Coronary artery (tissue), 2 donors: Measurements from ENCODE around the gene HOXC9.

Experiments
- DNase-seq: peaks from one replicate; pipeline ENCODE4 v3.0.0-alpha.2; 2017; ENCODE audit warnings: low spot score
- H3K27ac ChIP-seq, 2 donors: fragments of 200-600 bp; sonication (generic); one replicate each; pipeline ENCODE4 v1.5.1; 2016 to 2019
- H3K4me3 ChIP-seq: fragments of 200-600 bp; sonication (generic); 2 replicates; pipeline ENCODE4 v1.5.1; 2016; ENCODE audit warnings: mild to moderate bottlenecking, moderate library complexity
- CTCF ChIP-seq: fragments of 200-600 bp; sonication (generic); IDR thresholded peaks from one replicate; pipeline ENCODE4 v1.5.1; 2019; ENCODE audit warnings: antibody characterized with exemption

The HOXC9 gene

GRCh38 chr12:53973236-53974042 is 26.5 kb upstream of the HOXC9 start:
- DNase-seq, result no peak
- Histone ChIP-seq H3K4me3 (peak overlapping the region; percentile 63), H3K27ac (no peak overlapping the region)
- no peak for TF ChIP-seq CTCF

DNA sequence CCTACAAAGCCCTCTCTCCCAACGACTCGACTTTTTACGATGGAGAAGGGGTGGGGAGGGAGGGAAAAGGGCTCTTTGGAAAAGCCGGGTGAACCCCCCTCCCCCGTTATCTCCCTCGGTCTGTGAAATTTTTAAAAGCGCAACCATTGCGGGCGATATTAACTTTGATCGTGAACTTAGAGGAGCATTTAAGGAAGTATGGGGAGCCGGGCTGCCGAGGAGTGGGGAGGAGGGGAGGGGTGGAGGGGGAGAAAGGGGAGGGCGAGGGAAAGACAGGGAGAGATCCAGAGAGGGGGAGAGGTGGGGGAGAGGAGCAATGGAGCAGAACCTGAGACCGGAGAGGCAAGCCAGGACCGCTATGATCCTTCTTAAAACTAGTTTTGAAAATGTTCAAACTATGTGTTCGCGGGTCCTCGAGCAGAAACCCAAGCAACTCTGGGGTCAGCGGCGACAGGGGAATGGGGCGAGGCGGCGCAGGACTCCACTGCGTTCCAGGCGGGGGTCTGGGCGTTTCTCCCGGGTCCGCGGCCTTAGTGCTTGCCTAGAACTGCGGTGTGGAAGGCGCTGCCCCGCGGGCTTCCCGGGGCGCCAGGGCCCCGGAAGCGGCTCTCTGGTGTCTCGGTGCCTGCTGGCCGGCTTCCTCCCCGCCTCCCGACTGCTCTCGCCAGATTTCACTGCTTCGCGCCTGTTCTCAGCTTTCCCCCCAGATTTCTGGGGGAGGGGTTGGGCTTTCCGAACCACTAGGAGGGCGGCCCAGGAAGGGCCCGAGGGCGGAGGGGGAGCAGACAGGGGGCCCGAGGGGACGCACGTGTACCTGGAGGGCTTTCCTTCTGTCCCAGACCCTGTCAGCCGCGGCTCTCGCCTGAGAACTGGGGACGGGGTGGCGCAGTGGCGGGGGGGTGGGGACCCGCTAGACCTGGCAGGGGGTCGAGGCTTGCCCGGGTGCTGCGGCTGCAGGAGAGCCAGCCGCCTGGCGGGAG is 25.6 kb upstream of the HOXC9 start, which contains the start of gene HOTAIR:
HOTAIR (minus strand) TSS at position 871 of the 980 bp plus-strand sequence.
- H3K4me3 ChIP-seq, result peak within 1 kb of the TSS; percentile 63
- no peak for DNase-seq
- no peak for TF ChIP-seq CTCF
- no peak within 1 kb of the TSS for H3K27ac ChIP-seq

- no peak for TF ChIP-seq CTCF
- H3K27ac ChIP-seq, result no peak overlapping the region
- peak overlapping the region; percentile 63 for H3K4me3 ChIP-seq
- DNase-seq, result no peak
These were observed 24.9 kb upstream of the HOXC9 start for GRCh38 chr12:53975064-53975471.

DNA sequence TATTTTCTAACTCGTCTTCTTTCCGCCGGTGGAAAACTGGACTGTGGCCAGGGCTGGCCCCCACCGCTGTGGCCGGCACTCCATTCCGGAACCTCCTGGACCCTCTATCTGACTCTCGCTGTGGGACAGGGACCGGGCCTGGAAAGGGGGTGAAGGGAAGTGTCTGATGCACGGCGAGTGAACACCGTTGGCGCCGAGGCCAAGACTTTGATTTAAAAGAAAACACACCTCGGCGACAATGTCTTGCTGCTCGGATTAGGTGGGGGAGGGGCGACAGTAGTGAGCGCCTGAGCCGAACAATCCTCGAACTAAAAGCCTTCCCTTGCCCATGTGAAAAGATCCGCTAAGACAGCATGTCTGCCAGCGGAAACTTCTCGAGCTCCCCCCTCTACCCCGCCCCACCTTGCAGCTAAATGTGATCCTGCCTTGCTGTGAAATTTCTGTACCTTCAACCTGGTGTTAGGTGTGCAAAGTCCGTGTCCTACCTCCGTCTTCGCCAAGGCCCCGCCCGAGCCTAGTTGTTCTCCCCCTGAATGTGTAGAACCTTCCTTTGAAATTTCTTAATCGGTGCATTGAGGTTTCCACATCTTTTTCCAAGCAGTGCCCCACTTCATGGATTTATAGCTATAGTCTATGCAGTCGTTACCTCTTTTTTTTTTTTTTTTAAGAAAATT is 24.3 kb upstream of the HOXC9 start:
- no peak overlapping the region for H3K4me3 ChIP-seq
- TF ChIP-seq CTCF, result no peak
- no peak overlapping the region for H3K27ac ChIP-seq
- DNase-seq, result no peak

DNA sequence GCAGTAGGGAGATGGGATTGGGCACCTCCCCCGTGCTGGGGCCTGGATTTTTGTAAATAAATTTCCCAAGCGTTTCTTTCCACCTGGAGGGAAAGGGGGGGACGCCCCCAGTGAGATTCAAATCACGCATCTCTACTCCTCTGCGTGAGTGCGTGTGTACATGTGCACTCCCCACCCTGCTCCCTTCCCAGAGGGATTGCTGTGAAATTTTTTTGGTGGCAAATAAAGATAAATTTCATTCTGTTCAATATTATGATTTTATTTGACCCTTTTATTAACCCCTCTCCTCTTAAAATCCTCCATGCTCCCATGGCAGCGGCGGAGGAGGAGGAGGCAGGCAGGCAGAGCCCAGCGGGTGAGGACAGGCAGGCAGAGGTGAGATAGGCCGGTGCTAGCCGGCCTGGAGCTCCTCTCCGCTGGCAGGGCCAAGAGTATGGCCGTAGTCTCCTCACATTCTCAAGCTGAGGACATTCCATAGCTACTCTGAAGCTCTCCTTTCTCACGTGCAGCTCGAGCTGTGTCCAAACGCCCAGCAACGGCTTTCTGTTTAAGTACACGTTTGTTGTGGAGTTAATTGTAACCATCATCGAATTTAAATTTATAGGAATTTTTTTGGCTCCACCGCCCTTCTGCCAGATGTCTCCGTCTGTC is 23.7 kb upstream of the HOXC9 start:
- H3K27ac ChIP-seq, result no peak overlapping the region
- no peak for TF ChIP-seq CTCF
- no peak for DNase-seq
- H3K4me3 ChIP-seq, result no peak overlapping the region

GRCh38 chr12:53976823-53977595 is 23.0 kb upstream of the HOXC9 start:
- no peak for TF ChIP-seq CTCF
- no peak overlapping the region for H3K4me3 ChIP-seq
- no peak for DNase-seq
- no peak overlapping the region for H3K27ac ChIP-seq
